ENCODE measurements around the gene PSPC1. TPM values are rescaled to one million over a fixed set of nuclear protein-coding genes. Genes with fewer than 3 reads are reported as not detected.

Gene PSPC1
- total and polyA plus RNA-seq, 2 of the 13 experiments (the other 11 are each of a cell fraction or from before 2014, with no cell fraction given) = 33.5 to 94.0 TPM

GRCh38 chr13:19661126-19661525, 121.6 kb downstream of the PSPC1 start:
- no peaks in the 10 kb centered on the region for H3K4me1 ChIP-seq (ENCODE audit: insufficient read depth, low read length)
- BruUV-seq (replicated peaks) = no TSS peak
- TF ChIP-seq ZNF281 (CRISPR knock-in tag; IDR thresholded peaks at IDR 0.05; ENCODE audit: borderline replicate concordance) (no peak), MAFK (conservative IDR thresholded peaks at IDR 0.05 in 1 of 2, IDR thresholded peaks at IDR 0.05 in 1 of 2; ENCODE audit: low read length in 2 of 2) (peak; percentile 55 to 80), MAFF (IDR thresholded peaks at IDR 0.05; ENCODE audit: low read depth, low read length) (peak; percentile 76)
- peaks cover 11 to 44% of the 10 kb centered on the region in 2 experiments; a peak in 4 of 5 replicates for H3K36me3 ChIP-seq (replicated peaks in 1 of 2; ENCODE audit: control insufficient read depth in 1 of 2, insufficient read depth in 2 of 2, low read length in 2 of 2)
- H3K27ac ChIP-seq (ENCODE audit: extremely low read length, insufficient read depth, low read length) = no peak overlapping the region
- intact Hi-C loops (cut with micrococcal nuclease; ENCODE audit: unreplicated experiment) (no loop called here), in situ Hi-C loops (cut with HindIII; ENCODE audit: extremely low pct_ligation_motif_present, low pct_unique_long_range_greater_than_20kb) (no loop called here)
- FAIRE-seq (no peak), DNase-seq (ENCODE audit: low spot score) (no peak), ATAC-seq (no peak)
- POLR2A ChIA-PET = no interaction called here
- H3K27me3 ChIP-seq (ENCODE audit: control insufficient read depth in 1 of 2, insufficient read depth in 2 of 2, low read length in 2 of 2) = no peaks in the 10 kb centered on the region
- H3K4me2 ChIP-seq (ENCODE audit: low read depth, low read length) = no peak overlapping the region
- H2AFZ ChIP-seq (ENCODE audit: low read length) = no peak overlapping the region
- CTCF ChIA-PET (ENCODE audit: low intra/inter-chr PET ratio, low total read pairs) = no interaction called here
- no peaks in the 10 kb centered on the region for H3K9me3 ChIP-seq (ENCODE audit: low read length)
- no peak overlapping the region for H3K9ac ChIP-seq (ENCODE audit: insufficient read depth, low read depth, low read length)
- H4K20me1 ChIP-seq (ENCODE audit: insufficient read depth, low read length) = no peaks in the 10 kb centered on the region
- WGBS (ENCODE audit: low lambda C conversion rate) = 99% methylated on average over 2 of the region's 2 CpGs
- no peak overlapping the region for H3K4me3 ChIP-seq (replicated peaks in 1 of 3; ENCODE audit: insufficient read depth in 1 of 3, low read depth in 2 of 3, low read length in 3 of 3)
- no peaks in the 10 kb centered on the region for H3K79me2 ChIP-seq (ENCODE audit: insufficient read depth, low read length)

DNA sequence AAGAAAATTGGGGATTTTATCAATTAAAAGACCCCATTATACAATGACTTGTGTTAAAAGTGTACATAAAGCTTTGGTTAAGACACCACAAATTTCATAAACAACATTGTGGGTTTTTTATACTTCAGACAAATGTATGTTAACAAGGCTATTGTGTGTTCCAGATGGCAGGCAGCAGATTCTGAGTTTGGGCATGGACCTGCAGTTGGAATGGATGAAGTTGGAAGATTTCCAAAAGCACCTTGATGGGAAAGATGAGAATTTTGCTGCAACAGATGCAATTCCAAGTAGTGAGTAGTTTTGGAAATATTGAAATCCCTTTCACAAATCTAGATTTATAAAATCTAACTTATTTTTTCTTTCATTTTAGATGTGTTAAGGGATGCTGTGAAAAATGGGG, 123.9 kb downstream of the PSPC1 start:
- in situ Hi-C loops (cut with HindIII; ENCODE audit: extremely low pct_ligation_motif_present, low pct_unique_long_range_greater_than_20kb) = no loop called here
- Histone ChIP-seq H3K9me3 (ENCODE audit: low read length) (no peaks in the 10 kb centered on the region), H3K9ac (ENCODE audit: insufficient read depth, low read depth, low read length) (no peak overlapping the region), H3K27me3 (ENCODE audit: control insufficient read depth in 1 of 2, insufficient read depth in 2 of 2, low read length in 2 of 2) (no peaks in the 10 kb centered on the region), H3K4me1 (ENCODE audit: insufficient read depth, low read length) (no peaks in the 10 kb centered on the region), H3K79me2 (ENCODE audit: insufficient read depth, low read length) (no peaks in the 10 kb centered on the region), H2AFZ (ENCODE audit: low read length) (no peak overlapping the region), H3K27ac (ENCODE audit: extremely low read length, insufficient read depth, low read length) (no peak overlapping the region), H3K4me2 (ENCODE audit: low read depth, low read length) (no peak overlapping the region), H3K4me3 (replicated peaks in 1 of 3; ENCODE audit: insufficient read depth in 1 of 3, low read depth in 2 of 3, low read length in 3 of 3) (no peak overlapping the region), H4K20me1 (ENCODE audit: insufficient read depth, low read length) (no peaks in the 10 kb centered on the region), H3K36me3 (replicated peaks in 1 of 2; ENCODE audit: control insufficient read depth in 1 of 2, insufficient read depth in 2 of 2, low read length in 2 of 2) (peaks cover 7 to 34% of the 10 kb centered on the region in 2 experiments; a peak in 4 of 5 replicates)
- ChIA-PET CTCF (ENCODE audit: low intra/inter-chr PET ratio, low total read pairs) (no interaction called here), POLR2A (no interaction called here)
- no peak for TF ChIP-seq SATB2 (CRISPR knock-in tag; IDR thresholded peaks at IDR 0.05)
- no peak for TF ChIP-seq RBAK (CRISPR knock-in tag; IDR thresholded peaks at IDR 0.05)
- no peak for TF ChIP-seq NRL (CRISPR knock-in tag; IDR thresholded peaks at IDR 0.05; ENCODE audit: borderline replicate concordance)
- TF ChIP-seq ZNF136 (CRISPR knock-in tag; IDR thresholded peaks at IDR 0.05; ENCODE audit: low read depth) = no peak
- no peak for TF ChIP-seq ZNF354B (CRISPR knock-in tag; IDR thresholded peaks at IDR 0.05)
- TF ChIP-seq ZNF614 (CRISPR knock-in tag; IDR thresholded peaks at IDR 0.05; ENCODE audit: borderline replicate concordance) = no peak
- TF ChIP-seq ZNF619 (CRISPR knock-in tag; IDR thresholded peaks at IDR 0.05) = no peak
- intact Hi-C loops (cut with micrococcal nuclease; ENCODE audit: unreplicated experiment) = no loop called here
- no peak for ATAC-seq
- BruUV-seq (replicated peaks) = no TSS peak
- no peak for DNase-seq (ENCODE audit: low spot score)
- no peak for FAIRE-seq
